Pons (tissue), 1 donor: ENCODE data around the gene MVB12B.
A peak's percentile ranks its signal among the peaks of the same experiment; 100 is the strongest.

ENCODE experiments used
- DNase-seq: peaks from one replicate; pipeline ENCODE4 v3.0.0-alpha.2; 2016; ENCODE audit warnings: low spot score

The MVB12B gene

GRCh38 chr9:126494264-126494663 is 167.6 kb downstream of the MVB12B start:
- no peak for DNase-seq

- DNase-seq = no peak
Measured at GRCh38 chr9:126494746-126495145, 168.1 kb downstream of the MVB12B start.

- DNase-seq = no peak
Measured at GRCh38 chr9:126495411-126496180, 169.0 kb downstream of the MVB12B start.

- DNase-seq = no peak
Measured at GRCh38 chr9:126496181-126496576, 169.6 kb downstream of the MVB12B start.

- DNase-seq = peak; percentile 61
Measured at GRCh38 chr9:126496781-126497659, 170.4 kb downstream of the MVB12B start.

GRCh38 chr9:126497660-126498275 is 171.1 kb downstream of the MVB12B start:
- DNase-seq = no peak

- DNase-seq = no peak
Measured at GRCh38 chr9:126498331-126498730, 171.7 kb downstream of the MVB12B start.

- peak; percentile 37 for DNase-seq
Measured at GRCh38 chr9:126499005-126499910, 172.6 kb downstream of the MVB12B start.

- no peak for DNase-seq
Measured at GRCh38 chr9:126499911-126500599, 173.4 kb downstream of the MVB12B start.

- DNase-seq = peak; percentile 86
Measured at GRCh38 chr9:126500600-126501382, 174.2 kb downstream of the MVB12B start.

- DNase-seq = no peak
Measured at GRCh38 chr9:126501383-126502331, 175.0 kb downstream of the MVB12B start.

- no peak for DNase-seq
Measured at GRCh38 chr9:126502417-126503332, 176.0 kb downstream of the MVB12B start.

- DNase-seq = no peak
Measured at GRCh38 chr9:126503333-126504085, 176.9 kb downstream of the MVB12B start.

GRCh38 chr9:126504086-126504976 is 177.7 kb downstream of the MVB12B start:
- no peak for DNase-seq

- DNase-seq = no peak
Measured at GRCh38 chr9:126504977-126505455, 178.4 kb downstream of the MVB12B start.
